Choroid plexus epithelial cell (primary cell): ENCODE results near the gene RBFOX2.

Experiments used
- DNase-seq: peaks from one replicate; pipeline ENCODE4 v3.0.0-alpha.2; 2010; ENCODE audit warnings: low read depth
- H3K4me3 ChIP-seq: 2 replicates; pipeline ENCODE4 v1.5.1; 2011; ENCODE audit warnings: low read depth, mild to moderate bottlenecking, control low read depth, low read length, moderate library complexity
- TF ChIP-seq, protein P1 (sequence below): conservative IDR thresholded peaks from 2 replicates; pipeline ENCODE4 v1.5.1; 2011; ENCODE audit warnings: low read depth, mild to moderate bottlenecking, control low read depth, inconsistent platforms, low read length, moderate library complexity

Gene RBFOX2

DNA sequence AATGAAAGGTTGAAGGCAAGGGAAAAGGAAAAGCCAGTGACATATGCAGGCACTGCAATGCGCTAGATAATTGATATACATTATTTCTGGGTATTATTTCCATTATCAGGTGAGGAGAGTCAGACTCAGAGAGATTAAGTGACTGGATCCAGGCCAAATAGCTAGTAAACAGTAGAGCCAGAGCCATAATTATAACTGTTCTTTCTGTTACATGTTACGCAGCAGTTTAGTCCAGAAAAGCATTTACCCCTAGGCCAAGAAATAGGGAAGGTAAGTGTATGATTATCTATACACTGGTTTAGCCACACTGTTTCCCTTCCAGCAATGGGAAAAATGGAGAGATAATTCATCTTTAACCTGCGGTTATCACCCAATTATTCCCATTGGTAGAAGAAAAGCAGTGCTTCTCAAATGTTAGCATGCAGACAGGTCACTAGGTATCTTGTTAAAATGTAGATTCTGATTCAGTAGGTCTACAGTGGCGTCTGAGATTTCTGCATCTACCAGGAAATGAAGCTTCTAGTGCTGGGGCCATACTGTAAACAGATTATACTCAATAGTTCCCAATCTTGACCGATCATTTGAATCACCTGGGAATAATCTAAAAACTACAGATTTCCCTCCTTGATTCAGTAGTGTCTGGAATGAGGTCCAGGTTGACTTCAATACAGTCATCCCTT, 69.4 kb downstream of the RBFOX2 start:
- no peak overlapping the region for H3K4me3 ChIP-seq
- TF ChIP-seq, protein P1, sequence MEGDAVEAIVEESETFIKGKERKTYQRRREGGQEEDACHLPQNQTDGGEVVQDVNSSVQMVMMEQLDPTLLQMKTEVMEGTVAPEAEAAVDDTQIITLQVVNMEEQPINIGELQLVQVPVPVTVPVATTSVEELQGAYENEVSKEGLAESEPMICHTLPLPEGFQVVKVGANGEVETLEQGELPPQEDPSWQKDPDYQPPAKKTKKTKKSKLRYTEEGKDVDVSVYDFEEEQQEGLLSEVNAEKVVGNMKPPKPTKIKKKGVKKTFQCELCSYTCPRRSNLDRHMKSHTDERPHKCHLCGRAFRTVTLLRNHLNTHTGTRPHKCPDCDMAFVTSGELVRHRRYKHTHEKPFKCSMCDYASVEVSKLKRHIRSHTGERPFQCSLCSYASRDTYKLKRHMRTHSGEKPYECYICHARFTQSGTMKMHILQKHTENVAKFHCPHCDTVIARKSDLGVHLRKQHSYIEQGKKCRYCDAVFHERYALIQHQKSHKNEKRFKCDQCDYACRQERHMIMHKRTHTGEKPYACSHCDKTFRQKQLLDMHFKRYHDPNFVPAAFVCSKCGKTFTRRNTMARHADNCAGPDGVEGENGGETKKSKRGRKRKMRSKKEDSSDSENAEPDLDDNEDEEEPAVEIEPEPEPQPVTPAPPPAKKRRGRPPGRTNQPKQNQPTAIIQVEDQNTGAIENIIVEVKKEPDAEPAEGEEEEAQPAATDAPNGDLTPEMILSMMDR, result no peak

DNA sequence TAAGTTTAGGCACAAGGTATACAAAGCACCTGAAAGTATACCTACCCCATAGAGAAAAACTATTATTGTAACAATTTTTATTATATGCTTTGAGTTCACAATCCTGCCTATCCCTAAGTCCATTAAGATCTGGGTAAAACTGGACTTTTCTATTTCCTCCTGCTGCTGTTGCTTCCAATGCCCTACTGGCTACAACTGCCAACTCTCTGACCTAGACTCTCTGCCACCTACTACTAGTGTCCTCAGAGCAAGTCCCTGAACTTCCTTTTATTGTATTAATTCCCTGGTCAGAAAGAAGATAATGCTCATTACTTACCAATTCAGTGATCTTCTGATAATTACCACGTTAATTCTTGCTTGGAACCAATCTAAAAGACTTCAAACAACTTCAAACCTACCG, 70.3 kb downstream of the RBFOX2 start:
- DNase-seq, result no peak
- H3K4me3 ChIP-seq, result no peak overlapping the region
- TF ChIP-seq, protein P1, result no peak

More for the DNA sequence above, 69.4 kb downstream of the RBFOX2 start:
- DNase-seq, result no peak

DNA sequence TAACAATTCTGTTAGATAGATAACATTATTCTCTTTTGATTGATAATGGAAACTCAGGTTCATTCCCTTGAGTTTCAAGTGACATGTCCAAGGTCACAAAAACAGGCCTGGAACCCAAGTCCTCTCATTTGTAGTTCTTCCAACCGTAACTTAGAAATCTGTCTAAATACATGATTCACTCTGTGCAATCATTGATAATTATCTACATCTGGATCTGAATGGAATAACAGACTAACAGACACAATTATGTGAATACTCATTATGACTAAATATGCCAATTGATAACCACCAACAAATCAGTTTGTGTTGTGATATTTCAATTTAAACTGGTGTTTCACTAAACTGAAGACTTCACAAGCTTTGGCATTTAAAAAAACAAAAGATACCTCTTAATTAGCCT, 71.0 kb downstream of the RBFOX2 start:
- H3K4me3 ChIP-seq, result no peak overlapping the region
- no peak for DNase-seq
- TF ChIP-seq, protein P1, result no peak

DNA sequence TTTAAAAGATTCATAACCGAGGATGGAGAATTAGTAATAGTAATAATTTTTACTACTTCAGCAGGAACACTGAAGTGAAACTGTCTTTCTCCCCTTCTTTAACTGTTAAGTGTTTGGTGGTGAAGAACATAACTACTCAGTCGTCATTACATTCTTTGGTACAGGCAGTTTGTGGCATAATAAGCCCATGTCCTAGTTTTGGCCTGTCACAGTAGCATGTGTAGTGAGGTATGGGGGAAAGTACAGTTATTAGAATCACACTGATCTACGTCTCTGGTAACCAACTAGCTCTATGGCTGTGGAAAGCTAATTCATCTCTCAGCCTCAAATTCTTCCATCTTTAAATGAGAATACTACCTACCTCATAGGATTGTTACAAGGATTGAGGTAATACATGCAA, 71.8 kb downstream of the RBFOX2 start:
- H3K4me3 ChIP-seq, result no peak overlapping the region
- no peak for DNase-seq
- TF ChIP-seq, protein P1, result no peak

DNA sequence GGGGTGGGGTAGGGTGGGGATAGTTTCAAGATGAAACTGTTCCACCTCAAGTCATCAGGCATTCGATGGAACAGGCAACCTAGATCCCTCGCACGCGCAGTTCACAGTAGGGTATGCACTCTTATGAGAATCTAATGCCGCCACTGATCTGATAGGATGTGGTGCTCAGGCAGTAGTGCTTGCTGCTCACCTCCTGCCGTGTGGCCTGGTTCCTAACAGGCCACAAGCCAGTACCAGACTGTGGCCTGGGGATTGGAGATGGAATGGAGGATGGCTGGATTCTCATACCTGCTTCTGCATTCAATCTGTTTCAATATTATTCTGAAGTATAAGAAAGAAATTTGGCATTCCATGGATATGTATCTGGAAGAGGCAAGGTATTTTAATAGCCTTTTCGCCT, 73.1 kb downstream of the RBFOX2 start:
- TF ChIP-seq, protein P1, result no peak
- no peak overlapping the region for H3K4me3 ChIP-seq
- no peak for DNase-seq

DNA sequence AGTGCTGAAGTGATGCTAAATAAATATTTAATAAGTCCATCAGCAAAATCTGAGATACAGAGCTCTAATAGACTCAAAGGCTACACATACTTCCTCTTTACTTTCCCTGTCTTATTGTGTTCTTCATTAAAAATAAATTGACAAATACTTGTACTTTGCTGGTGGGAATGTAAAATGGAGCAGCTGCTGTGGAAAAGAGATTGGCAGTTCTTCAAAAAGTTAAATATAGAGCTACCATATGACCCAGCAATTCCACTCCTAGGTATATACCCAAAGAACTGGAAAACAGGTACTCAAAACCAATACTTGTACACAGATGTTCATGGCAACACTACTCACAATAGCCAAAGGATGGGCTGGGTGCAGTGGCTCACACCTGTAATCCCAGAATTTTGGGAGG, 76.0 kb downstream of the RBFOX2 start:
- no peak for DNase-seq
- TF ChIP-seq, protein P1, result no peak
- no peak overlapping the region for H3K4me3 ChIP-seq

DNA sequence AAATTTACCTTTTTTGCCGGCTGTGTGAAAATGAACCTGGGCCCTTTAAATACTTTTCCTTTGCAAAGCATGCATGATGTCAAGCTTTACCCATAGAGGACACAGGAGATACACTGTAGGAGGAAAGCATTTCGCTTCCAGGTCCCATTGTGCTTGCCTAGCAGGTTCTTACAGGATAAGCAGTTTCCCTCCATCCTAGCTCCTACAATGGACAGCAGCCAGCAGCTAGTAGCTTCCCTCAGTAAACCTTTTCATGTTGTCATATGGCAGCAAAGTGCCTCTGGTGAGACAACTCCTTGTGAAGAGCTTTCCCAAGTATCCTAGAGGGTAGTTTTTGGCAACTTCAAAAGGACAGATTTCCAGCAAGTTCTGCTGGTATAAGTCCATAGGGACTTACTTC, 78.4 kb downstream of the RBFOX2 start:
- no peak for DNase-seq
- TF ChIP-seq, protein P1, result no peak
- H3K4me3 ChIP-seq, result no peak overlapping the region
